GM23248 (cell line): ENCODE results near the gene TRAF3.

Experiments used
- EZH2 ChIP-seq: fragments of 200-600 bp; sonication (generic); IDR thresholded peaks from 2 replicates; pipeline ENCODE4 v1.6.1; 2018; ENCODE audit warnings: antibody characterized with exemption, mild to moderate bottlenecking; ENCODE audit not compliant: insufficient read depth, poor library complexity, severe bottlenecking
- EZH2phosphoT487 ChIP-seq: fragments of 200-600 bp; sonication (generic); IDR thresholded peaks from 2 replicates; pipeline ENCODE4 v1.6.1; 2018; ENCODE audit warnings: antibody characterized with exemption, moderate library complexity, mild to moderate bottlenecking, low read depth; ENCODE audit not compliant: insufficient read depth

DNA sequence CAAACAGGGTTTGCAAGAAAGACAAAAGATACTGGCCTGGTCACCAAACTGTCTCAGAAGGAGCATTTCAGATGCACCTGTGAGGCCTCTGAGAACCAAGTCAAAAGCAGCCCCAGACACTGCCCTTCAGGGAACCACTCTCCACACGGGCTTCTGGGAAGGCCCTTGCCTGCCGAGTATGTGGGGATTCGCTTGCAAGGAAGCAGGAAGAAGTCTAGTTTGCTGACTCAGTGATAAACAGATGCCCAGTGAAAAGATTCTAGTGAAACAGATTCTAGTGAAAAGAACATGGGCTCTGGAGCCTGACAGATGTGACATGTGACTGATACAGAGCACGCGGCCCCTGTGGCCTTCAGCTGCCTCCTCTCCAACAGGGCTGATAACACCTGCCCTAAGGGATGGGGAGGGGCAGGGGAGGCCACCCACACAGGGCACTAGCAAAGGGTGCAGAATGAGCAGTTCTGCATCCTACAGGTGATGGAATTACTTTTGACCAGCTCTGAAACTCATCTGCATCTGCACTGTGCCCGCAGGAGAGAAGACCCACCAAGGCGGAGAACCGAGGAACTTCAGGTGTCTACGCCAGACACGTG lies 164.3 kb downstream of the TRAF3 start:
- TF ChIP-seq EZH2phosphoT487, result no peak
- no peak for TF ChIP-seq EZH2
